Fibroblast of the aortic adventitia (primary cell): ENCODE data around the gene NOL4L. TPM values are rescaled to one million over a fixed set of nuclear protein-coding genes. Genes with fewer than 3 reads are reported as not detected.

Experiments used
- DNase-seq: peaks from one replicate; pipeline ENCODE4 v3.0.0-alpha.2; 2010; ENCODE audit warnings: low read depth
- H3K4me3 ChIP-seq: 2 replicates; pipeline ENCODE4 v1.5.1; 2011; ENCODE audit warnings: low read depth, mild to moderate bottlenecking, control low read depth, low read length, moderate library complexity
- CTCF ChIP-seq: IDR thresholded peaks from 2 replicates; pipeline ENCODE4 v1.5.1; 2011; ENCODE audit warnings: mild to moderate bottlenecking, low read length, control low read depth, inconsistent platforms; ENCODE audit not compliant: insufficient read depth
- total RNA-seq: library from RNA; depleted of rRNA; stranded (reverse); fragments of >200 nt; gene quantifications from 2 replicates; pipeline ENCODE4 v1.2.3, GENCODE V29; 2012; ENCODE audit warnings: low replicate concordance

The NOL4L gene
- total RNA-seq, 1 donor: 4.5 TPM

GRCh38 chr20:32589256-32589655 is 4.1 kb upstream of the NOL4L start:
- DNase-seq: no peak
- no peak overlapping the region for H3K4me3 ChIP-seq
- TF ChIP-seq CTCF: no peak

- no peak for DNase-seq
- no peak for TF ChIP-seq CTCF
- H3K4me3 ChIP-seq: no peak overlapping the region
Observed at GRCh38 chr20:32588040-32588439, 2.9 kb upstream of the NOL4L start.

- no peak overlapping the region for H3K4me3 ChIP-seq
- no peak for TF ChIP-seq CTCF
- DNase-seq: no peak
Observed at GRCh38 chr20:32586291-32586690, 1.2 kb upstream of the NOL4L start.

GRCh38 chr20:32585586-32586127 is 524 bp upstream of the NOL4L start:
- TF ChIP-seq CTCF: no peak
- no peak for DNase-seq
- no peak overlapping the region for H3K4me3 ChIP-seq

- TF ChIP-seq CTCF: no peak
- H3K4me3 ChIP-seq: peak overlapping the region; percentile 74
- no peak for DNase-seq
Observed at GRCh38 chr20:32583581-32584070, 1.5 kb downstream of the NOL4L start.

- TF ChIP-seq CTCF: no peak
- peak overlapping the region; percentile 48 for H3K4me3 ChIP-seq
- no peak for DNase-seq
Observed at GRCh38 chr20:32582659-32583580, 2.2 kb downstream of the NOL4L start.
